HL-60/S4 (cell line): ENCODE data around the gene NOG.

Experiments
- in situ Hi-C: fragments of 300-500 bp; cut with MboI; formaldehyde crosslinking; loops from 2 replicates; pipeline ENCODE4 v1.14.3; 2022; ENCODE audit warnings: low sequenced_read_pairs

The NOG gene

GRCh38 chr17:56593646-56594319 lies at the start of gene NOG:
Gene NOG (plus strand): TSS chr17:56593699. CDS start chr17:56594224, 525 bp downstream.
- in situ Hi-C loops = no loop called here

GRCh38 chr17:56545106-56545505 lies 48.4 kb upstream of the NOG start:
- in situ Hi-C loops = no loop called here

- in situ Hi-C loops = no loop called here
Measured at GRCh38 chr17:56545930-56546329, 47.6 kb upstream of the NOG start.

- in situ Hi-C loops = no loop called here
Measured at GRCh38 chr17:56548661-56549060, 44.8 kb upstream of the NOG start.

GRCh38 chr17:56549501-56549900 lies 44.0 kb upstream of the NOG start:
- in situ Hi-C loops = no loop called here

GRCh38 chr17:56557682-56558081 lies 35.8 kb upstream of the NOG start:
- in situ Hi-C loops = no loop called here

- in situ Hi-C loops = no loop called here
Measured at GRCh38 chr17:56558088-56558487, 35.4 kb upstream of the NOG start.

GRCh38 chr17:56570199-56570598 lies 23.3 kb upstream of the NOG start:
- in situ Hi-C loops = no loop called here

GRCh38 chr17:56571456-56571855 lies 22.0 kb upstream of the NOG start:
- in situ Hi-C loops = no loop called here

GRCh38 chr17:56577190-56577842 lies 16.2 kb upstream of the NOG start:
- in situ Hi-C loops = no loop called here

- in situ Hi-C loops = no loop called here
Measured at GRCh38 chr17:56577843-56578204, 15.7 kb upstream of the NOG start.

GRCh38 chr17:56581635-56582627 lies 11.6 kb upstream of the NOG start:
- in situ Hi-C loops = no loop called here

GRCh38 chr17:56583772-56584171 lies 9.7 kb upstream of the NOG start:
- in situ Hi-C loops = no loop called here

GRCh38 chr17:56587298-56587697 lies 6.2 kb upstream of the NOG start:
- in situ Hi-C loops = no loop called here

- in situ Hi-C loops = no loop called here
Measured at GRCh38 chr17:56592487-56593085, 913 bp upstream of the NOG start.

- in situ Hi-C loops = no loop called here
Measured at GRCh38 chr17:56593086-56593645, 333 bp upstream of the NOG start.

GRCh38 chr17:56594320-56595107 lies 1.0 kb downstream of the NOG start:
- in situ Hi-C loops = no loop called here

GRCh38 chr17:56595108-56595418 lies 1.6 kb downstream of the NOG start:
- in situ Hi-C loops = no loop called here

- in situ Hi-C loops = no loop called here
Measured at GRCh38 chr17:56595831-56596690, 2.6 kb downstream of the NOG start.
